ENCODE data around the gene PHAF1.
A peak's percentile ranks its signal among the peaks of the same experiment; 100 is the strongest.

The PHAF1 gene

GRCh38 chr16:67109407-67110135, at the start of gene PHAF1:
PHAF1 (plus strand) TSS chr16:67109941; CDS start chr16:67110176, 235 bp downstream.
- DNase-seq: peak; percentile 49

GRCh38 chr16:67063008-67063407, 46.7 kb upstream of the PHAF1 start:
- DNase-seq: no peak

- no peak for DNase-seq
These were observed 41.5 kb upstream of the PHAF1 start for GRCh38 chr16:67068212-67068753.

DNA sequence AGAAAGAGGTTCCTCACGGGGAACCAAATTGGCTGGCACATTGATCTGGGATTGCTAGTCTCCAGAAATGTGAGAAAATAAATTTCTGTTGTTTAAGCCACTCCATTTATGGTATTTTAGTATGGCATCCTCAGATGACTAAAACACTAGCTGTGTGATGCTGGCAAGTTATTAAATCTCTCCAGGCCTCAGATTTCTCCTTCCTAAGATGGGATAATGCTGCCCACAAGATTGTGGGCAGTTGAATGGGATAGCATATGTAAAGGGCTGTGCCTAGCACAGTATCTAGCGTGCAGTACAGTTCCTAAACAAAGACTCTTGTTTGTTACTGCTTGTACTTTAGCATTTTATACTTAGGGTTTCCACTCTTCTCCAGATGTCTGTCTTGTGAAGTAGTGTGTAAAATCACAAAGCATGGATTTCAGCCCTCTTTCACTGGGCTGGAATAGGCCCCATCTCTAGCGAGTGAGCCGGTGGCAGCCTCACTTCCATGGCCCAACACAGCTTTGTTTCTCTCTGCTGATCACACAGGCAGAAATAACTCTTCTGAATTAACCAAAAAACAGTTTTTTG, 38.2 kb upstream of the PHAF1 start:
- DNase-seq: no peak

DNA sequence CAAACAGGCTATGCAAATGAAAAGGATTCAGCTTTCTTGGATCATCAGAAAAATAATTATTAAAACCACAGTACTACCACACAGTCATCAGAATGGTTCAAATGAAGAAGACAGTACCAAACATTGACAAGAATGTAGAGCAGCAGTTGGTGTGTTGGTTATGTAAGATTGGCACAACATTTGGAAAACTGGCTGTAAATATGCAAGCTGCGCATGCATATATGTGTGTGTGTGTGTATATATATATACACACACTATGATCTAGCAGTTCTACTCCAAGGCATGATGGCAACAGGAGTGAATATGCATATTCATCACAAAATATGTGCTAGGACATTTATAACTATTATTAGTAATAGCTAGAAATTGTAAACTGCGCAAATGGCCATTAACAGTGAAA, 34.4 kb upstream of the PHAF1 start:
- DNase-seq: no peak

- no peak for DNase-seq
These were observed 31.9 kb upstream of the PHAF1 start for GRCh38 chr16:67077871-67078270.

- no peak for DNase-seq
These were observed 27.6 kb upstream of the PHAF1 start for GRCh38 chr16:67082100-67082499.

- DNase-seq: no peak
These were observed 26.9 kb upstream of the PHAF1 start for GRCh38 chr16:67082891-67083290.

DNA sequence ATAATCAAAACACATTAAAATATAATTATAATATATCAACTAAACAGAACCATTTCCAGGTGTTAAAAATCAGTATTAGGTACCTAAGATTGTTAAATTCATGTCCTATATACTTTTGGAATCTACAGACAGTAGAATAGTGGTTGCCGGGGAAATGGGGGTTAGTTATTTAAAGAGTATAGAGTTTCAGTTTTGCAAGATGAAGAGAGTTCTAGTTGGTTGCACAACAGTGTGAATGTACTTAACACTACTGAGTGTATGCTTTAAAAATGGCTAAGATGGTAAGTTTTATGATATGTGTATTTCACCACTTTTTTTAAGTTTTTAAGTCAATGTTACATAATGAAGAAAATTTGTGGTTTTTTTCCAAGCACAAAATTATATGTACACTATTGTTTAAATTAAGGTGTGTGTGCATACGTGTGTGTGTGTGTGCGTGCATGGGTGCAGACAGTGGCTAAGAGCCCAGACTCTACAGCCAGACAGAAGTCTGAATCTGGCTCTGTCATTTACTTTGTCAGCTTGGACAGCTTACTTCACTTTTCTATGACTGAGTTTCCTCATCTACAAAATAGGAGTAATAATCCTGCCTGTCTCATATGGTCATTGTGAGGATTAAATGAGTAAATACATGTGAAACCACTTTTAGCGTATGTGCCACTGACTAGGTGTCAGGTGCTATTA, 25.3 kb upstream of the PHAF1 start:
- DNase-seq: no peak

- DNase-seq: no peak
These were observed 22.9 kb upstream of the PHAF1 start for GRCh38 chr16:67086822-67087221.

DNA sequence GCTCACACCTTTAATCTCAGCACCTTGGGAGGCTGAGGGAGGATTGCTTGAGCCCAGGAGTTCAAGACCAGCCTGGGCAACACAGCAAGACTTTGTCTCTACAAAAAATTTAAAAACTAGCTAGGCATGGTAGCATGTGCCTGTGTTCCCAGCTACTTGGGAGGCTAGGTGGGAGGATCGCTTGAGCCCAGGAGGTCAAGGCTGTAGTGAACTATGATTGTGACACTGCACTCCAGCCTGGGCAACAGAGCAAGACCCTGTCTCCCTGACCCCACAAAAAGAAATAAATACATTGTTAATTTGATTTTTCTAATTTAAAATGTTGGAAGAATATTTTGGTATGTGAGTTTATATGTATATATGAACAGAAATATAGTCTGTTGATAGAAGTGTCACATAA, 22.4 kb upstream of the PHAF1 start:
- DNase-seq: no peak

GRCh38 chr16:67087803-67088202, 21.9 kb upstream of the PHAF1 start:
- no peak for DNase-seq

- DNase-seq: no peak
These were observed 21.2 kb upstream of the PHAF1 start for GRCh38 chr16:67088551-67088950.

DNA sequence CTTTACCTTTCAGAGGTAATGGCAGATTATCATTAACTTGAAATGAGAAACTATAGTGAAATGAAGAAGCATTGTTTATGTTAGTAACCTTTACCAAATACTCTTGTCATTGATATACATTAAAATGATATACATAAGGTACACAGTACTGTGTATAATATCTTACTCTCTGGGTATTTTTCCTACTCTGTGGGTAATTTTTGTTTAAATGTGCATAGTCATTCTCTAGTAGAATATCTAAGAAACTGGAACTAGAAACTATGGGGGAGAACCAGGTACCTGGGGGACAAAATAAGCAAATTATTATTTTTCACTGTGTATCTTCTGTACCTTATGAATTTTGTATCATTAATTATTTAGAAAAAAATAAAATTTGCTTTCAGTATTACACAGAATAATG, 20.6 kb upstream of the PHAF1 start:
- DNase-seq: no peak

GRCh38 chr16:67091906-67092566, 17.7 kb upstream of the PHAF1 start:
- no peak for DNase-seq

DNA sequence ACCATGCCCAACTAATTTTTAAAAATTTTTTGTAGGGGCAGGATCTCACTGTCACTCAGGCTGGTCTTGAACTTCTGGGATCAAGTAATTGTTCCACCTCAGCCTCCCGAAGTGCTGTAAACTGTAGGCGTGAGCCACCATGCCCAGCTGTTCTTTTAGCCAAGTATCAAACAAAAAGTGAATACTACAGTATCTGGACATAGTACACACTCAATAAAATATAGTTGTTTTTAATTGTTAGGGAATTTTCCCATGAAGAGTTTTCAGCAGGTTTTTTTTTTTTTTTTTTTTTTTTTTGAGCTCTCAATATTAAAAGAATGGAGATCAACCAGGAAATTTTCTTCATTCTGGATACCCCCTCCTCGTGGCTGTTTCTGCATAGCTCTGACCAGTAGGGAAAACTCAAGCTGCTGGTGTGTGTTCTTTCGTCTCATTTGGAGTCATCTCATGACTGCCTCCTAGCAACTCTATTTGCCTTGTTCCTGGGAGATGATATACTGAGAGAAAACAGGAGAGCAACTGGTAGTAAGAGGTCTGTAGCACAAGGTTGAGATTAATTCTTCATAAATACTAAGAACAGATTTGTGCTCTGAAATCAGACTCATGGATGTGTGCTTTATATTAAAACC, 16.5 kb upstream of the PHAF1 start:
- no peak for DNase-seq

DNA sequence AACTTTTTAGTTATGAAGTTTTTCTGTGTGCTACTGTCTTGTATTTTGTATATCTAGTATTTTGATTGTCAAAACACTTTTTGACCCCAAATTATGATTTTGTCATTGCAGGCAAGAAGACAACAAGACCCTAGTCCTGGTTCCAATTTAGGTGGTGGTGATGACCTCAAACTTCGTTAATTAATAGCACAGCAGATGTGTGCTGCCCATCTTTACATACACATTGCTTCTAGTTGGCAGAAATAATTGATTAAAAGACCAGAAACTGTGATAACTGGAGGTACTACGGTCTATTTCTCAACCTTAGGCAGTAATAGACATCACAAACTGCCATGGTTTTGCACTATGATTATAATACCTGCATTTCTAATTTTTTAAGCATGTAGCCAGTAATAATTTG, 11.1 kb upstream of the PHAF1 start:
- no peak for DNase-seq

DNA sequence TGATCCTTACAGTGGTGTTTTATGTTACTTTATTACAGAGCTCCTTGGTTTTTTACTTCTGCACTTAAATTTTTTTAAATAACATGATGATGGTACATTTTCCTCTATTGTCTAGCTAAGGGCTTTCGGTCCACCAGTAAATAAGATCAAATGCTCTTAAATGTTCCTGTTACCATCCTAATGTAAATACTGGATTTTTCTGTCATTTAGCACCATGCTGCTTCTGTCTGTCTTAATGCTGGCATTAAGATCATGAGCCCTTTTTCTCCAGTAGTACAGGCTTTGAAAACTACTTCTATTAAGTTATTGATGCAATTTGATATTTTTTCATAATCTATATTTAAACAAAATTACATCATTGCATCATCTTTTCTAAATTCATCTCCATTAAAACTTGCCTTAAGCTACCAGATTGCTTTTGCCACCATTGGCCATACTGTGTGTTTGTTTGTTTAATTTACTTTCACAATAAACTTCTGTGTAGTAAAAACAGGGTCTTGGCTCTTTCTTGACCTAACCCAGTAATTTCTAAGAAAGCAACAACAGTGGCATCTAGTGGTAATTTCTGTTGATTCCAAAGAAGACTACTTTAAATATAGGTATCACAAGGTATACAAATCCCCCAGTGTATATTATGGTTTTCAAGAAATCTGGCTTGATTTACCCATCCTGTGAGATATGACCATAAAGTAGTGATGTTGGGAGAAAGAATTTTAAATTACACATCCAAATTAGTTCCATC, 9.0 kb upstream of the PHAF1 start:
- DNase-seq: no peak

- no peak for DNase-seq
These were observed 8.2 kb upstream of the PHAF1 start for GRCh38 chr16:67101311-67102082.

GRCh38 chr16:67104061-67104460, 5.7 kb upstream of the PHAF1 start:
- DNase-seq: no peak

DNA sequence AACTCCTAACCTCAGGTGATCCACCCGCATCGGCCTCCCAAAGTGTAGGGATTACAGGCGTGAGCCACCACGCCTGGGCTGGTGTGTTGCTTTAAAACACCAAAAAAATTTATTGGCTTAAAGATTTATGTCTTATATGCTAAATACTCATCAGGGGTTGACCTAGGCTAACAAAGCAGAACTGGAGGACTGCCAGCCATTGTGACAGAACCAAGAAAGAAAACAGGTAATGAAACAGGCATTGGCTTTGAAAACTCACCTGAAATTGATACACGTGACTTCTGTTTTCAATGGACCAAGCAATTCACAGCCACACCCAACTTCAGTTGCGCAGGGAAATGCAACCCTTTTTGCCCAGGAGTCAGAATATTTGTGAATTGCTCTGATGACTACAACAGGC, 4.9 kb upstream of the PHAF1 start:
- DNase-seq: no peak

Measured in NCI-H446 treated with DMSO at 0.1 percent for 48 hours (cell line).